Stimulated activated CD4-positive, alpha-beta T cell treated with anti-CD3 and anti-CD28 coated beads, Interleukin-4, amount 100 ng/mL, for 48 hours (primary cell): ENCODE data around the gene CASP6.

Experiments used
- DNase-seq, 2 donors: peaks; one replicate each; pipeline ENCODE4 v3.0.0-alpha.2; 2020; ENCODE audit warnings: low read depth in 2 of 2

CASP6 gene

GRCh38 chr4:109702950-109703663 lies at the start of gene CASP6:
Gene CASP6 (minus strand): TSS chr4:109703445. CDS start chr4:109703395, 50 bp downstream.
- peak; percentile 56 to 58 for DNase-seq

- DNase-seq = no peak
Observed at GRCh38 chr4:109752525-109752924, 49.3 kb upstream of the CASP6 start.

GRCh38 chr4:109751852-109752251 lies 48.6 kb upstream of the CASP6 start:
- DNase-seq = no peak

- no peak for DNase-seq
Observed at GRCh38 chr4:109750652-109751244, 47.5 kb upstream of the CASP6 start.

- DNase-seq = no peak
Observed at GRCh38 chr4:109749388-109750082, 46.3 kb upstream of the CASP6 start.

GRCh38 chr4:109748114-109748513 lies 44.9 kb upstream of the CASP6 start:
- DNase-seq = no peak

GRCh38 chr4:109746728-109747127 lies 43.5 kb upstream of the CASP6 start:
- no peak for DNase-seq

- DNase-seq = no peak
Observed at GRCh38 chr4:109745830-109746229, 42.6 kb upstream of the CASP6 start.

GRCh38 chr4:109739547-109739946 lies 36.3 kb upstream of the CASP6 start:
- DNase-seq = no peak

- DNase-seq = no peak
Observed at GRCh38 chr4:109738104-109738872, 35.0 kb upstream of the CASP6 start.

- no peak for DNase-seq
Observed at GRCh38 chr4:109735566-109736365, 32.5 kb upstream of the CASP6 start.

- no peak for DNase-seq
Observed at GRCh38 chr4:109733728-109734127, 30.5 kb upstream of the CASP6 start.

GRCh38 chr4:109730619-109731545 lies 27.6 kb upstream of the CASP6 start:
- DNase-seq = no peak

- peak; percentile 55 to 63 for DNase-seq
Observed at GRCh38 chr4:109729718-109730618, 26.7 kb upstream of the CASP6 start, which contains the start of gene PLA2G12A. Gene PLA2G12A (minus strand): TSS chr4:109730070. CDS start chr4:109729809, 261 bp downstream.

- peak in 1 of 2 donors; percentile 3 for DNase-seq
Observed at GRCh38 chr4:109729117-109729717, 26.0 kb upstream of the CASP6 start.

- DNase-seq = no peak
Observed at GRCh38 chr4:109728385-109728784, 25.1 kb upstream of the CASP6 start.

GRCh38 chr4:109723110-109723509 lies 19.9 kb upstream of the CASP6 start:
- DNase-seq = no peak

- no peak for DNase-seq
Observed at GRCh38 chr4:109722357-109722756, 19.1 kb upstream of the CASP6 start.

- no peak for DNase-seq
Observed at GRCh38 chr4:109721033-109721432, 17.8 kb upstream of the CASP6 start.
